IMR-90 (cell line): Measurements from ENCODE around the gene FCSK. TPM values are rescaled to one million over a fixed set of nuclear protein-coding genes. Genes with fewer than 3 reads are reported as not detected.

ENCODE experiments used
- ATAC-seq: fragments of 200-7000 bp; cut with Tn5 transposase; 2 replicates; pipeline ENCODE4 v1.9.1; 2020; ENCODE audit warnings: low read depth, mild to moderate bottlenecking, moderate library complexity
- BruUV-seq: library from RNA; stranded (reverse); fragments of 400-500 nt; replicated peaks from 2 replicates; lab custom pipeline; 2021; lab: Mats Ljungman, UMichigan
- CTCF ChIA-PET: fragments of 300-600 bp; formaldehyde crosslinking; extraction: SDS; loops from one replicate; lab custom pipeline; 2021; ENCODE audit warnings: antibody characterized with exemption; lab: Yijun Ruan, JAX
- POLR2A ChIA-PET: fragments of 300-600 bp; sonication (Branson Sonifier 250); formaldehyde crosslinking; loops from one replicate; lab custom pipeline; 2022; ENCODE audit warnings: antibody characterized with exemption; ENCODE audit not compliant: unreplicated experiment; lab: Charles Lee
- DNase-seq: peaks from one replicate; pipeline ENCODE4 v3.0.0; 2013
- H2AFZ ChIP-seq: replicated peaks from 2 replicates; pipeline ENCODE3; 2013; ENCODE audit warnings: low read length, mild to moderate bottlenecking; ENCODE audit not compliant: poor library complexity
- H2AK5ac ChIP-seq: 2 replicates; pipeline ENCODE4 v1.6.1; 2013; ENCODE audit warnings: low read depth, low read length, inconsistent platforms
- H2AK9ac ChIP-seq: replicated peaks from 2 replicates; pipeline ENCODE3; 2013; ENCODE audit warnings: mild to moderate bottlenecking, low read depth, low read length, moderate library complexity; ENCODE audit not compliant: poor library complexity
- H2BK120ac ChIP-seq: 2 replicates; pipeline ENCODE4 v1.6.1; 2013; ENCODE audit warnings: low read depth, low read length, inconsistent platforms
- H2BK15ac ChIP-seq: 3 replicates; pipeline ENCODE4 v1.6.1; 2013; ENCODE audit warnings: low read depth, low read length, inconsistent platforms
- H2BK20ac ChIP-seq: 2 replicates; pipeline ENCODE4 v1.6.1; 2013; ENCODE audit warnings: low read depth, mild to moderate bottlenecking, inconsistent platforms, low read length, moderate library complexity
- H2BK5ac ChIP-seq: 2 replicates; pipeline ENCODE4 v1.6.1; 2013; ENCODE audit warnings: mild to moderate bottlenecking, low read depth, low read length, inconsistent platforms; ENCODE audit not compliant: poor library complexity, severe bottlenecking
- H3K14ac ChIP-seq: replicated peaks from 2 replicates; pipeline ENCODE4 v1.6.1; 2013; ENCODE audit warnings: low read depth, low read length, inconsistent platforms
- H3K18ac ChIP-seq: 2 replicates; pipeline ENCODE4 v1.6.1; 2013; ENCODE audit warnings: low read depth, low read length, control low read depth
- H3K23ac ChIP-seq: 2 replicates; pipeline ENCODE4 v1.6.1; 2013; ENCODE audit warnings: low read depth, low read length, inconsistent platforms
- H3K27ac ChIP-seq: 2 replicates; pipeline ENCODE4 v1.5.1; 2013; ENCODE audit warnings: mild to moderate bottlenecking, control low read depth, low read length; ENCODE audit not compliant: insufficient read depth
- H3K27me3 ChIP-seq: 2 replicates; pipeline ENCODE4 v1.6.1; 2013; ENCODE audit warnings: low read length; ENCODE audit not compliant: control insufficient read depth, insufficient read depth
- H3K36me3 ChIP-seq: 2 replicates; pipeline ENCODE4 v1.6.1; 2013; ENCODE audit warnings: low read length, mixed read lengths; ENCODE audit not compliant: control insufficient read depth, insufficient read depth
- H3K4ac ChIP-seq: 2 replicates; pipeline ENCODE4 v1.6.1; 2013; ENCODE audit warnings: low read depth, low read length, inconsistent platforms
- H3K4me1 ChIP-seq: 2 replicates; pipeline ENCODE4 v1.6.1; 2013; ENCODE audit warnings: low read length, mixed read lengths; ENCODE audit not compliant: control insufficient read depth, insufficient read depth
- H3K4me2 ChIP-seq: 2 replicates; pipeline ENCODE4 v1.6.1; 2013; ENCODE audit warnings: low read depth, mild to moderate bottlenecking, control low read depth, low read length, moderate library complexity
- H3K4me3 ChIP-seq: 2 replicates; pipeline ENCODE4 v1.5.1; 2013; ENCODE audit warnings: low read depth, mild to moderate bottlenecking, control low read depth, low read length, moderate library complexity; ENCODE audit not compliant: insufficient read depth
- H3K56ac ChIP-seq: 2 replicates; pipeline ENCODE4 v1.6.1; 2013; ENCODE audit warnings: low read length, inconsistent platforms; ENCODE audit not compliant: insufficient read depth; ENCODE audit errors: extremely low read depth
- H3K79me1 ChIP-seq, 2 experiments: 2 replicates each; pipeline ENCODE4 v1.6.1; 2013; ENCODE audit warnings: low read length in 2 of 2, inconsistent platforms in 1 of 2, low read depth in 1 of 2
- H3K9ac ChIP-seq: 2 replicates; pipeline ENCODE4 v1.6.1; 2013; ENCODE audit warnings: low read depth, low read length, control low read depth
- H3K9me1 ChIP-seq: 2 replicates; pipeline ENCODE4 v1.6.1; 2013; ENCODE audit warnings: low read length, inconsistent platforms; ENCODE audit not compliant: insufficient read depth
- H3K9me3 ChIP-seq: 2 replicates; pipeline ENCODE4 v1.6.1; 2013; ENCODE audit warnings: low read length; ENCODE audit not compliant: control insufficient read depth, insufficient read depth
- H4K20me1 ChIP-seq: 2 replicates; pipeline ENCODE4 v1.6.1; 2013; ENCODE audit warnings: low read length, inconsistent platforms; ENCODE audit not compliant: insufficient read depth
- H4K5ac ChIP-seq: 2 replicates; pipeline ENCODE4 v1.6.1; 2013; ENCODE audit warnings: mild to moderate bottlenecking, low read depth, low read length, control low read depth
- H4K8ac ChIP-seq, 2 experiments: 2 replicates each; pipeline ENCODE4 v1.6.1; 2013; ENCODE audit warnings: low read depth in 2 of 2, low read length in 2 of 2, control low read depth in 1 of 2, inconsistent platforms in 1 of 2
- H4K91ac ChIP-seq: 2 replicates; pipeline ENCODE4 v1.6.1; 2013; ENCODE audit warnings: low read depth, low read length, inconsistent platforms; ENCODE audit not compliant: insufficient read depth
- CEBPB ChIP-seq: IDR thresholded peaks from 2 replicates; pipeline ENCODE4 v1.6.1; 2012; ENCODE audit warnings: low read depth, low read length, improper control_type of control experiment
- FOS ChIP-seq: fragments of 150-350 bp; IDR thresholded peaks from 2 replicates; pipeline ENCODE4 v1.6.1; 2016; ENCODE audit warnings: low read depth, low read length
- MAFK ChIP-seq: IDR thresholded peaks from 2 replicates; pipeline ENCODE4 v1.6.1; 2012; ENCODE audit warnings: low read depth, low read length, improper control_type of control experiment
- POLR2A ChIP-seq: IDR thresholded peaks from 2 replicates; pipeline ENCODE4 v1.6.1; 2012; ENCODE audit warnings: mild to moderate bottlenecking, low read depth, low read length
- RCOR1 ChIP-seq: IDR thresholded peaks from 2 replicates; pipeline ENCODE4 v1.6.1; 2012; ENCODE audit warnings: mild to moderate bottlenecking, low read length, improper control_type of control experiment; ENCODE audit not compliant: insufficient replicate concordance
- USF2 ChIP-seq: fragments of 150-350 bp; IDR thresholded peaks from 2 replicates; pipeline ENCODE4 v1.6.1; 2017; ENCODE audit warnings: mild to moderate bottlenecking, antibody characterized with exemption, low read length, low read depth
- WGBS, 2 experiments: methylation state at CpG; one replicate each; pipeline versions ENCODE4 v1.1.5 to v1.1.7; 2013; ENCODE audit warnings: missing lambda C conversion rate in 2 of 2; ENCODE audit not compliant: insufficient read length in 1 of 2; ENCODE audit errors: extremely low coverage in 2 of 2; 5-methylcytosine and 5-hydroxymethylcytosine counted together
- dilution Hi-C: fragments of 300-500 bp; cut with HindIII; formaldehyde crosslinking; loops from one replicate; pipeline ENCODE4 v1.14.3; 2018; ENCODE audit warnings: low sequenced_read_pairs; ENCODE audit not compliant: unreplicated experiment
- in situ Hi-C: fragments of 300-500 bp; cut with MboI; formaldehyde crosslinking; loops from 3 replicates; pipeline ENCODE4 v1.14.3; 2019; ENCODE audit warnings: low sequenced_read_pairs, inconsistent platforms, mixed read lengths
- intact Hi-C: fragments of 100-400 bp; cut with micrococcal nuclease; formaldehyde crosslinking; loops from 2 replicates; pipeline ENCODE4 v1.10.0; 2022
- polyA plus RNA-seq, 3 experiments: library from polyadenylated mRNA; depleted of rRNA; stranded (reverse); fragments of >200 nt; gene quantifications; 2 replicates each; pipeline ENCODE4 v1.2.3, GENCODE V29; 2012; ENCODE audit warnings: low replicate concordance in 1 of 3
- total RNA-seq: library from RNA; depleted of rRNA; stranded (reverse); fragments of >200 nt; gene quantifications from 2 replicates; pipeline ENCODE4 v1.2.3, GENCODE V29; 2012
- TF ChIP-seq, protein P1 (sequence below): fragments of 150-350 bp; IDR thresholded peaks from 2 replicates; pipeline ENCODE4 v1.6.1; 2016; ENCODE audit warnings: low read depth, mild to moderate bottlenecking, low read length, moderate library complexity, borderline replicate concordance

Gene FCSK
- total and polyA plus RNA-seq, 2 of the 4 experiments (the other 2 are of a cell fraction), result 6.1 to 7.2 TPM

GRCh38 chr16:70433458-70434103 is 20.8 kb upstream of the FCSK start:
- intact Hi-C loops (no loop called here), in situ Hi-C loops (no loop called here), dilution Hi-C loops (no loop called here)
- no peak overlapping the region for H3K9ac ChIP-seq
- 86% methylated on average over 1 of the region's 5 CpGs; no CpG with 5 or more reads in 1 of the 2 experiments for WGBS, 2 experiments
- no peaks in the 10 kb centered on the region for H3K9me3 ChIP-seq
- TF ChIP-seq RCOR1, result peak; percentile 61
- TF ChIP-seq FOS, result peak; percentile 48; the same call in 1 of the 2 replicates
- 0 out of 2 replicates have a peak, but pooled peaks have one; percentile 25 for TF ChIP-seq MAFK
- TF ChIP-seq POLR2A, result no peak
- TF ChIP-seq CEBPB, result peak; percentile 5; the same call in 1 of the 2 replicates
- no peak for TF ChIP-seq USF2
- TF ChIP-seq, protein P1, sequence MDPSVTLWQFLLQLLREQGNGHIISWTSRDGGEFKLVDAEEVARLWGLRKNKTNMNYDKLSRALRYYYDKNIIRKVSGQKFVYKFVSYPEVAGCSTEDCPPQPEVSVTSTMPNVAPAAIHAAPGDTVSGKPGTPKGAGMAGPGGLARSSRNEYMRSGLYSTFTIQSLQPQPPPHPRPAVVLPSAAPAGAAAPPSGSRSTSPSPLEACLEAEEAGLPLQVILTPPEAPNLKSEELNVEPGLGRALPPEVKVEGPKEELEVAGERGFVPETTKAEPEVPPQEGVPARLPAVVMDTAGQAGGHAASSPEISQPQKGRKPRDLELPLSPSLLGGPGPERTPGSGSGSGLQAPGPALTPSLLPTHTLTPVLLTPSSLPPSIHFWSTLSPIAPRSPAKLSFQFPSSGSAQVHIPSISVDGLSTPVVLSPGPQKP, result no peak
- H3K56ac ChIP-seq, result no peak overlapping the region; the same call in 1 of the 2 replicates
- no peak overlapping the region for H2BK5ac ChIP-seq
- H4K91ac ChIP-seq, result 0 out of 2 replicates have a peak overlapping the region, but pooled peaks have one; percentile 27
- DNase-seq (peak; percentile 87), ATAC-seq (peak; percentile 36)
- no peak overlapping the region for H3K4me3 ChIP-seq
- peak overlapping the region; percentile 63 for H3K14ac ChIP-seq
- H3K9me1 ChIP-seq, result peaks cover 46% of the 10 kb centered on the region
- 0 out of 2 replicates have a peak overlapping the region, but pooled peaks have one; percentile 24 for H2BK120ac ChIP-seq
- H2AFZ ChIP-seq, result no peak overlapping the region
- H4K5ac ChIP-seq, result no peak overlapping the region
- POLR2A ChIA-PET, result interaction anchor here (1.5 kb wide), 1 partner anchor 52 kb away, joined by 4 read pairs; no protein-coding TSS in a partner anchor
- no peak overlapping the region for H2BK15ac ChIP-seq
- BruUV-seq, result no TSS peak
- H3K27me3 ChIP-seq, result no peaks in the 10 kb centered on the region
- peaks cover 48% of the 10 kb centered on the region for H3K4me1 ChIP-seq
- H3K79me1 ChIP-seq, result peaks cover 27 to 86% of the 10 kb centered on the region in 2 experiments
- peak overlapping the region; percentile 84 for H2AK5ac ChIP-seq
- CTCF ChIA-PET, result interaction anchor here (0.9 kb wide), 1 partner anchor 51 kb away, joined by 3 read pairs; no protein-coding TSS in a partner anchor
- H3K27ac ChIP-seq, result peak overlapping the region; percentile 7; the same call in 1 of the 2 replicates
- peak overlapping the region in 1 of 2 experiments; percentile 51; a peak in 1 of 4 replicates for H4K8ac ChIP-seq
- H3K4ac ChIP-seq, result peak overlapping the region; percentile 67
- no peak overlapping the region for H2AK9ac ChIP-seq
- H3K4me2 ChIP-seq, result peak overlapping the region; percentile 37; the same call in 1 of the 2 replicates
- no peak overlapping the region for H3K18ac ChIP-seq
- H3K23ac ChIP-seq, result peak overlapping the region; percentile 51
- peaks cover 4% of the 10 kb centered on the region; the same call in 1 of the 2 replicates for H3K36me3 ChIP-seq
- H2BK20ac ChIP-seq, result no peak overlapping the region
- peaks cover 65% of the 10 kb centered on the region for H4K20me1 ChIP-seq
